NCI-H2029 (cell line): ENCODE measurements around the gene GPNMB.

ENCODE experiments used
- DNase-seq: peaks from one replicate; lab custom pipeline; 2025; lab: John Stamatoyannopoulos, UW

GPNMB gene

DNA sequence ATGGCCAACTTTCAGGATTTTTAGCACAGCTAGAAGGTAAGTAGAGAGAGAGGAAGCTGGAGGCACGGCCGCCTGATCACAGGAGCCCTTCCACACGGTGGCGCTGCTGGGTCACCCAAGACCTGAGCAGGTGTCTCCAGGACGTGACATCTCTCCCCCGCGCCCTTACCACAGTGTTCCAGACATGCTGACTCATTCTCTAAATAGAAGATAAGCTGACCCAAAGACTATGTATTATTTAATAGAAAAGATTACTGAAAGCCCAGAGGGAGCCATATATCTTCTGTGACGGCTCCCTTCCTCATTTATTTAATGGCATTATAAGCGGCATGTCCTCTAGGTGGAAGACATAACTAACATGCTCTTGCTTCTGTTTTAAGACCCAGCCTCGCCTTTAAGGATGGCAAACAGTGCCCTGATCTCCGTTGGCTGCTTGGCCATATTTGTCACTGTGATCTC is 26.6 kb downstream of the GPNMB start:
- DNase-seq, result peak; percentile 88

GRCh38 chr7:23275912-23276311 is 29.3 kb downstream of the GPNMB start:
- no peak for DNase-seq

- DNase-seq, result no peak
Observed at GRCh38 chr7:23276376-23276775, 29.8 kb downstream of the GPNMB start.

- no peak for DNase-seq
Observed at GRCh38 chr7:23276947-23277346, 30.4 kb downstream of the GPNMB start.

DNA sequence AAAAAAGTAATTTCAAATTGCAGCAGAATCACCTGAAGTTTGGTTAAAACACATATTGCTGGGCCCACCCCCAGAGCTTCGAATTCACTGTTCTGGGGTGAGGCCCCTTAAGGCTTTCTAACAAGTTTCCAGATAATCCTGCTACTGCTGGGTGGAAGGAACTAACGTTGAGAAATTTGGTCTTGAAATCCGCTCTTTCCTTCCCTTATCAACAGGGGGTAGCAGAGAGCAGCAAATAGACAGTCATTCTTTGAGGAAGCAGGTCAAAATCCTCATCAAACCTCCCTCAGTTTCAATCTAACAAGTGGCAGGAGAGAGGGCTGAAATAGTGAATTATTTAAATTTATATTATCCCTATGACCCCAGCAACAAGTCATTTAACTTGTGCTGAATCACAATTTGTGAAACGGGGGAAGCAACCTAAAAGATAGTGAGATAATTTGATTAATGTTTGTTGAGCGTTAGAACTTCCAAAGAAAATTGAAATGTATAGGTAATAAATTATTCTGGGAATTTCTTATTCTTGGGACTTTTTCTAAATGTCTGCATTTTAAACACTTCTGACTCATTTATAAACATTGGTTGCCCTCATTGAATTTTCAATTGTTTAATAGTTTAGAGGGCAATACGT is 30.9 kb downstream of the GPNMB start:
- DNase-seq, result peak; percentile 27

- no peak for DNase-seq
Observed at GRCh38 chr7:23279819-23280525, 33.4 kb downstream of the GPNMB start.

DNA sequence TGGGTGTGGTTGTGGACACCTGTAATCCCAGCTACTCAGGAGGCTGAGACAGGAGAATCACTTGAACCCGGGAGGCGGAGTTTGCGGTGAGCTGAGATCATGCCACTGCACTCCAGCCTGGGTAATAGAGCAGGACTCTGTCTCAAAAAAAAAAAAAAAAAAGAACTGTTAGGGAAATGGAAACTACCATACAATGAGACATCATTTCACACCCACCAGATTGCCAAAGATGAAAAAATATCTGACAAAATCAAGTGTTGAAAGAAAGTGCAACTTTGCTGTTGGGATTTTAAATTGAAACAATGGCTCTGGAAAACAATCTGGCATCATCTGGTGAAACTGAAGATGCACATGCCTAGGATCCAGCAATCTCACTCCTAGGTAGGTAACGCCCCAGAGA is 36.5 kb downstream of the GPNMB start:
- no peak for DNase-seq

- DNase-seq, result no peak
Observed at GRCh38 chr7:23284871-23285270, 38.3 kb downstream of the GPNMB start.

DNA sequence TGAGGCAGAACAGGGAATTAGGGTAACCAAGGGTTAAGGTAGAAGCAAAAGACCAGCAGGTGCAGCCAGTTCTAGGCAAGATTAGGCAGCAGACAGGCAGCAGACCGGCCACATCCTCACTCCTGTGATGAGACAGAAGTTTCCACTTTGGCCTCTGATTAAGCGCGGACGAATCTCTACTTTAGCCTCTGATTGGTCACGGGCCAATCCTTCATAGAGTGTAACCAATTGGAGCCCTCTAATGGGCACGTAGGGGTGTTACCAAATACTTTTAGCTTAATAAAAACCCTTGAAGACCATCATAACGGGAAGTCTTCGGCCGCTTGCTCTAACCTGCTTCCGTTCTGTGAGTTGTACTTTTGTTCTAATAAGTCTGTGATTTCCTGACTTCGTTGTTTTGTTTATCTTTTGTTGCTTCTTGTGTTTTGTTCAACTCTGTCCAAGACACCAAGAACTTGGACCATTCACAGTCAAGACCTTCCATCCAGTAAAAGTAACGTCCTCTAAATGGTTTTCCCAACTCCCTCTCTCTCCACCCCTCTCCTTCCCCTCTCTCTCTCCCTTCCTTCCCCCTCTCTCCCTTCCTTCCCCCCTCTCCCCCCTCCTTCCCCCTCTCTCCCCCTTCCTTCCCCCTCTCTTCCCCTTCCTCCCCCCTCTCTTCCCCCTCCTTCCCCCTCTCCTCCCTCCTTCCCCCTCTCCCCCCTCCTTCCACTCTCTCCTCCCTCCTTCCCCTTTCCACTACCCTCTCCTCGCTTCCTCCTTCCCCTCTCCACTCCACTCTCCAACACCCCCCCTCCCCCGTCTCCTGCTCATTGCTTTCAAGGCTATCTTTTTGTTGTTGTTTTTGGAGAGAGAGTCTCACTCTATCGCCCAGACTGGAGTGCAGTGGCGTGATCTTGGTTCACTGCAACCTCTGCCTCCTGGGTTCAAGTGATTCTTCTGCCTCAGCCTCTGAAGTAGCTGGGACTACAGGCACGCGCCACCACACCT is 39.4 kb downstream of the GPNMB start:
- no peak for DNase-seq

- DNase-seq, result no peak
Observed at GRCh38 chr7:23287612-23288011, 41.0 kb downstream of the GPNMB start.

- DNase-seq, result no peak
Observed at GRCh38 chr7:23290993-23291392, 44.4 kb downstream of the GPNMB start.

DNA sequence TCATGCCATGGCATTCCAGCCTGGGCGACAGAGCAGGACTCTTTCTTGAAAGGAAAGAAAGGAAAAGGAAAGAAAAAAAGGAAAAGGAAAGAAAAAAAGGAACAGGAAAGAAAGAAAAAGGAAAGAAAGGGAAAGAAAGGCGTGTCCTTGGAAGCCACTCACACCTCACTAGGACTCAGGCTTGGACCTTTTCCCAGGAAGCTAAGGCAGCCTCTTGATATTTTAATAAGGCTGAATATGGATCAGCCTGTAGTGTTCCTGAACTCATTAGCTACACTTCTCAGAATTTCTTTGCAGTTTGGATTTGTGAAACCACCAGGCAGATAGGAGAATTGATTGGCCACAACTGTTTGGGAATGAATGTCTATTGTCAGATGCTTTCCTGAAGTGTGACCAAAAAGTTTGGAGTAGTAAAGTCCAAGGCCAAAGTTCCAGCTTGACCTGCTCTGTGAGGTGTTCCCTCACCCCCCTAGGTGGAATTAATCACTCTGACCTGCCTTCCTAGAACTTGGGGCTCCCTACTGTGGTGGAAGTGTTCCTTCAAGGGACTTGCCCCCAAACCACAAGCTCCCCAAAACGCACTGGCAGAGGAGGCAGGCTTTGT is 45.5 kb downstream of the GPNMB start:
- DNase-seq, result no peak

DNA sequence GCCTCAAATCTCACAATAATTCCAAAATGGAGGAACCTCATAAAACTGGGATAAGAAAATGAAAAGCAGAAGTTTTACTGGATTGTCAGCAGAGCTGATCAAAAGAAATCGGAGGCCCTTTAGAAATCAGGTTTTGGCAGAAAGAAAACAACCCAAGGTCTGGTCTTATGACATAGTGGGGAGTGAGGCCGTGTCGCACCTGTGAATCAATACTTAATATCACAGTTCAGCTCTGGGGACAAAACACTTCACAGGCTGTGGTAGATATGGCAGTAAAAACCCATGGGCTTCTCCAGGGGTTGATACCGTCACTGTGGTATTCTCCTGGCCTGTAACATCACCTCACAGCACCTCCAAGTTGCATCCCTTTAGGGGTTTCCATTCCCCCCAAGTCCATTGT is 46.0 kb downstream of the GPNMB start:
- no peak for DNase-seq

DNA sequence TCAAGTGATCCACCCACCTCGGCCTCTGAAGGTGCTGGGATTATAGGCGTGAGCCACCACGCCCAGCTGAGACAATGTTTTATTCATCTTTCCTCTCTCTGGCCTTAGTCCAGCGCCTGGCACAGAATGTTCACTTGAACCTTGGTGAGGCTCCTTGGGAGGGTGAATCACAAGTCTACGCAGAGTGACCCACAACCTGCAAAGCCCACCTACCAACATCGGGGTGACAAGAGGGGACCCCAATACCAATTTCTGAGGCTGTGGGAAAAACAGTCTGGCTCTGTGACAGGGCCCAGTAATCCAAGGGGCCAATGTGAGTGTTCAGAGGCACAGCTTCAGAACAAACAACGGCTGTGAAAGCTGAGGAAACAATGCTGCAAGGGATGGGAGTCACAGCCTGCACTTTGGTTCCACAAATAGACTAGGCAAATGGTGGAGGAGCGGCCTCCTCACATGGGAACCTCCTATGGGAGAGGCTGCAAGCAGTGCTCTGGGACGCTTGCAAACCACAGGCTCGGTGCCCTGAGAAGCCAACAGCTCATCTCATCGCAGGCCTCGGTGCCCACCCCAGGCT is 47.0 kb downstream of the GPNMB start:
- DNase-seq, result no peak

DNA sequence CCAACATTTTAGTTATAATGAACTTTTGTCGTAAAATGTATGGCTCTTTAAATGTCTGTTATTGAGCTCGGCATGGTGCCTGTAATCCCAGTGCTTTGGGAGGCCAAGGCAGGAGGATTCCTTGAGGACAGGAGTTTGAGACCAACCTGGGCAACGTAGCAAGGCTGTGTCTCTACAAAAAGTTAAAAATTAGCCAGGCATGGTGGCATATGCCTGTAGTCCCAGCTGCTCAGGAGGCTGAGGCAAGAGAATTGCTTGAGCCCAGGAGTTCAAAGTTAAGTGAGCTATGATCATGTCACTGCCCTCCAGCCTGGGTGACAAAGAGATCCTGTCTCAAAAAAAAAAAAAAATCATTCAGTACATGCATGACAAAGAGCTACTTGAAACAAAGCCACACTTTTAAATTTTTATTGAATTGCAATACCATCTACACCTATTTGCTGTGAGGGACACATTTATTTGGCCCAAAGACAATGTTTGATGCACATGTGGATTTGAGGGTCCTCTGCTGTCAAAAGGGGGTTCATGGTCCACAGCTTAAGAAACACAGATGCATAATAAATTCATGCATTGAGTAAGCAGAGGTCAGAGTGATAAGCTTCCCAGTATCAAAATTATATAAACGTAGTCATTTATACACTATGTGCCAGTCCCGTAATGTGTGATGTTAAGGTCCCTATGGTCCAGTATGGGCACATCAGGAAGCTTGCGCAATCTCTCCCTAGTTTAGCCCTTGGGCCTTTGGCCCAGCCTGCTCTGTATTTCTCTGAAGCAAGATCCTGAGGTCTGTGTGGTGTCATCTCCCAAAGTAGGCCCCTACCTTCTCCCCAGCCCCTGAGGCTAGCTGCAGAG is 48.2 kb downstream of the GPNMB start:
- no peak for DNase-seq

GRCh38 chr7:23295401-23295697 is 48.8 kb downstream of the GPNMB start:
- DNase-seq, result no peak

- DNase-seq, result no peak
Observed at GRCh38 chr7:23298141-23298881, 51.7 kb downstream of the GPNMB start.

- DNase-seq, result peak; percentile 95
Observed at GRCh38 chr7:23298885-23299769, 52.6 kb downstream of the GPNMB start, which contains the start of gene MALSU1. Gene MALSU1 (plus strand): TSS chr7:23299339. CDS start chr7:23299353, 14 bp downstream.

GRCh38 chr7:23299770-23300300 is 53.3 kb downstream of the GPNMB start:
- DNase-seq, result no peak
